Smooth muscle cell (in vitro differentiated cells): ENCODE data around the gene HOXA9. TPM values are rescaled to one million over a fixed set of nuclear protein-coding genes. Genes with fewer than 3 reads are reported as not detected.

Source experiments
- DNase-seq: peaks from one replicate; lab custom pipeline; 2025; ENCODE audit not compliant: unreplicated experiment; lab: John Stamatoyannopoulos, UW
- H2AFZ ChIP-seq: fragments of 200-600 bp; sonication (generic); 2 replicates; pipeline ENCODE4 v1.6.0; 2016; ENCODE audit warnings: antibody characterized with exemption, low read depth, mild to moderate bottlenecking
- H3F3A ChIP-seq: fragments of 200-600 bp; sonication (generic); 2 replicates; pipeline ENCODE4 v1.6.0; 2017; ENCODE audit warnings: antibody characterized with exemption, low read depth
- H3K27ac ChIP-seq: fragments of 200-600 bp; sonication (generic); 2 replicates; pipeline ENCODE4 v1.5.1; 2016; ENCODE audit warnings: low read depth, mild to moderate bottlenecking
- H3K27me3 ChIP-seq: fragments of 200-600 bp; sonication (generic); 2 replicates; pipeline ENCODE4 v1.6.1; 2016; ENCODE audit warnings: low read depth, mild to moderate bottlenecking
- H3K36me3 ChIP-seq: fragments of 200-600 bp; sonication (generic); 2 replicates; pipeline ENCODE4 v1.5.1; 2016; ENCODE audit warnings: low read depth
- H3K4me1 ChIP-seq: fragments of 200-600 bp; sonication (generic); 2 replicates; pipeline ENCODE4 v1.5.1; 2016; ENCODE audit warnings: low read depth
- H3K4me2 ChIP-seq: fragments of 200-600 bp; sonication (generic); 2 replicates; pipeline ENCODE4 v1.6.0; 2016; ENCODE audit warnings: mild to moderate bottlenecking
- H3K4me3 ChIP-seq: fragments of 200-600 bp; sonication (generic); 2 replicates; pipeline ENCODE4 v1.5.1; 2016; ENCODE audit warnings: mild to moderate bottlenecking
- H3K79me2 ChIP-seq: fragments of 200-600 bp; sonication (generic); 2 replicates; pipeline ENCODE4 v1.6.0; 2016; ENCODE audit warnings: low read depth, mild to moderate bottlenecking
- H3K9ac ChIP-seq: fragments of 200-600 bp; sonication (generic); 2 replicates; pipeline ENCODE4 v1.6.0; 2016; ENCODE audit warnings: low read depth
- H3K9me3 ChIP-seq: fragments of 200-600 bp; sonication (generic); replicated peaks from 2 replicates; pipeline ENCODE4 v1.5.1; 2016; ENCODE audit warnings: low read depth
- H4K20me1 ChIP-seq: fragments of 200-600 bp; sonication (generic); 2 replicates; pipeline ENCODE4 v1.6.0; 2016; ENCODE audit warnings: low read depth
- WGBS: methylation state at CpG from one replicate; pipeline ENCODE4 v1.1.7; 2016; ENCODE audit warnings: low lambda C conversion rate; 5-methylcytosine and 5-hydroxymethylcytosine counted together
- polyA plus RNA-seq: library from polyadenylated mRNA; unstranded; fragments of >200 nt; fragmentation: Nextera tagmentation; extraction: Ambion mirVana; gene quantifications from 2 replicates; pipeline ENCODE4 v1.2.1, GENCODE V29; 2016
- total RNA-seq: library from RNA; depleted of rRNA; stranded (reverse); fragments of >200 nt; gene quantifications from 2 replicates; pipeline ENCODE4 v1.2.3, GENCODE V29; 2014
- TF ChIP-seq, protein P1 (sequence below): fragments of 200-600 bp; sonication (generic); IDR thresholded peaks from 2 replicates; pipeline ENCODE4 v1.5.1; 2017; ENCODE audit warnings: borderline replicate concordance, mild to moderate bottlenecking, antibody characterized with exemption; ENCODE audit not compliant: insufficient read depth, poor library complexity, severe bottlenecking

HOXA9 gene
- total and polyA plus RNA-seq, 2 experiments from 2014 or later = 12.6 to 35.8 TPM

DNA sequence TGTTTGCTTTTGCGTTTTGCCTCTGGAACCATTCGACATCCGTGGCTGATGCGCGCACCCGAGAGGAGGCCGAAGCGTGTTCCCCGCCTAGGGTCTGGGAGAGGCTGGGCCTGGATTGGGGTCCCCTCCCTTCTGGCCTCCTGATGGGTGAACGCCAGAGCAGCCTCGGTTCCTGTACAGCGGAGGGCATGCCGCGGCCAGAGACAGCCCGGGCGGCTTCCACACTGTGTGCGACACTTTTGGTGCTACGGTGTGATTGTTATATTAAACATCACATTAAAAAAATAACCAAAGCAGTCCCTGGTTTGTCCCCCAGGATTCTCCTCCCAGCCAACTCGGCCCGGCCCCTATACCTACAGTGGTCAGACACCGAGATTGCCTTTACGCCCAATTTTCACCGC is 5.2 kb downstream of the HOXA9 start:
- H4K20me1 ChIP-seq = peaks cover 6% of the 10 kb centered on the region
- H3F3A ChIP-seq = no peaks in the 10 kb centered on the region
- H3K9ac ChIP-seq = no peak overlapping the region
- no peak overlapping the region for H3K27ac ChIP-seq
- no peak for DNase-seq
- peaks cover 3% of the 10 kb centered on the region for H3K4me1 ChIP-seq
- H3K9me3 ChIP-seq = no peaks in the 10 kb centered on the region
- peak overlapping the region; percentile 77 for H2AFZ ChIP-seq
- WGBS = 73% methylated on average over 23 of the region's 23 CpGs
- no peaks in the 10 kb centered on the region for H3K36me3 ChIP-seq
- peak overlapping the region; percentile 89 for H3K4me2 ChIP-seq
- peaks cover 34% of the 10 kb centered on the region for H3K79me2 ChIP-seq
- H3K4me3 ChIP-seq = peak overlapping the region; percentile 67
- H3K27me3 ChIP-seq = peaks cover 65% of the 10 kb centered on the region
- TF ChIP-seq, protein P1, sequence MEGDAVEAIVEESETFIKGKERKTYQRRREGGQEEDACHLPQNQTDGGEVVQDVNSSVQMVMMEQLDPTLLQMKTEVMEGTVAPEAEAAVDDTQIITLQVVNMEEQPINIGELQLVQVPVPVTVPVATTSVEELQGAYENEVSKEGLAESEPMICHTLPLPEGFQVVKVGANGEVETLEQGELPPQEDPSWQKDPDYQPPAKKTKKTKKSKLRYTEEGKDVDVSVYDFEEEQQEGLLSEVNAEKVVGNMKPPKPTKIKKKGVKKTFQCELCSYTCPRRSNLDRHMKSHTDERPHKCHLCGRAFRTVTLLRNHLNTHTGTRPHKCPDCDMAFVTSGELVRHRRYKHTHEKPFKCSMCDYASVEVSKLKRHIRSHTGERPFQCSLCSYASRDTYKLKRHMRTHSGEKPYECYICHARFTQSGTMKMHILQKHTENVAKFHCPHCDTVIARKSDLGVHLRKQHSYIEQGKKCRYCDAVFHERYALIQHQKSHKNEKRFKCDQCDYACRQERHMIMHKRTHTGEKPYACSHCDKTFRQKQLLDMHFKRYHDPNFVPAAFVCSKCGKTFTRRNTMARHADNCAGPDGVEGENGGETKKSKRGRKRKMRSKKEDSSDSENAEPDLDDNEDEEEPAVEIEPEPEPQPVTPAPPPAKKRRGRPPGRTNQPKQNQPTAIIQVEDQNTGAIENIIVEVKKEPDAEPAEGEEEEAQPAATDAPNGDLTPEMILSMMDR = no peak

DNA sequence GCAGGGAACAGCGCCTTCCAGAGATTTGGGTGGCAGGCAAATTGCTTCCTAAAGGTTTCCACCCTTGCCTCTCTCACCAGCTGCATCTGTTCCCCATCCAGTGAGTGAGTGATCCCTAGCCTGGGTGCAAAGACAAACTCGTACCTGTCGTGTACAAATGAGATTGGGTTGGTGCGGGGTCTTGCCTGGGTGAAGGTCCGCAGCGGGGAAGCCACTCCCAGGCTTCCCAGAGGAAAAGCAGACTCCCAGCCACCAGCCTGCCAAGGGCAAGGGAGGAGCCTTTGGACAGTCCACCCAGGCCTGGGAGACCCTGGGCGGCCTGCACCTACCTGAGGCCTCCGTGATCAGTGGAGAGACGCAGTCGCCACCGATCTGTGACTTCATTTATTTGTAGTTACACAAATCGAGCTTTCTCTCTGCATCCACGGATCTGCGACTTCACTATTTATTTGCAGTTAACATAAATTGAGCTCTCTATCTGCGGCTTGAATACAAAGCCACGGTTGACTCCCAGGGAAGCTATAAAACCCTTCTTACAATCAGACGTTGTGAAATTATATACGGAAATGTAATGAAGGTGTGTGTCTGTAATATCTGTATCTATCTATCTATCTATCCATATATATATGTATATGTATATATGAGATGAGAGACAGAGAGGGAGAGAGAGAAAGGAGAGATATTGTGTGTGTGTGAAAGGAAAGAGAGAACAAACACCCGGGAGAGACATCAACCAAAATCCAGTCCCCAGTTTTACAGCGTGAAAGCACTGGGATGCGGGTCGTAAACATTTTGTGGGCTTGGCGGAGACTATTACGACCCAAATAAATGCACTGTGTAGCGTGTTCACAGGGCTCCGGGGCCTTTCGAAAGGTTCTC is 5.8 kb downstream of the HOXA9 start:
- TF ChIP-seq, protein P1 = no peak
- Histone ChIP-seq H3K4me3 (no peak overlapping the region), H3K9ac (no peak overlapping the region), H3F3A (no peaks in the 10 kb centered on the region), H3K4me1 (peaks cover 3% of the 10 kb centered on the region), H2AFZ (no peak overlapping the region), H3K27me3 (peaks cover 65% of the 10 kb centered on the region), H3K79me2 (peaks cover 27% of the 10 kb centered on the region), H3K27ac (no peak overlapping the region), H3K36me3 (no peaks in the 10 kb centered on the region), H3K9me3 (no peaks in the 10 kb centered on the region), H4K20me1 (peaks cover 6% of the 10 kb centered on the region), H3K4me2 (peak overlapping the region; percentile 89)
- WGBS = 65% methylated on average over 27 of the region's 27 CpGs
- no peak for DNase-seq

DNA sequence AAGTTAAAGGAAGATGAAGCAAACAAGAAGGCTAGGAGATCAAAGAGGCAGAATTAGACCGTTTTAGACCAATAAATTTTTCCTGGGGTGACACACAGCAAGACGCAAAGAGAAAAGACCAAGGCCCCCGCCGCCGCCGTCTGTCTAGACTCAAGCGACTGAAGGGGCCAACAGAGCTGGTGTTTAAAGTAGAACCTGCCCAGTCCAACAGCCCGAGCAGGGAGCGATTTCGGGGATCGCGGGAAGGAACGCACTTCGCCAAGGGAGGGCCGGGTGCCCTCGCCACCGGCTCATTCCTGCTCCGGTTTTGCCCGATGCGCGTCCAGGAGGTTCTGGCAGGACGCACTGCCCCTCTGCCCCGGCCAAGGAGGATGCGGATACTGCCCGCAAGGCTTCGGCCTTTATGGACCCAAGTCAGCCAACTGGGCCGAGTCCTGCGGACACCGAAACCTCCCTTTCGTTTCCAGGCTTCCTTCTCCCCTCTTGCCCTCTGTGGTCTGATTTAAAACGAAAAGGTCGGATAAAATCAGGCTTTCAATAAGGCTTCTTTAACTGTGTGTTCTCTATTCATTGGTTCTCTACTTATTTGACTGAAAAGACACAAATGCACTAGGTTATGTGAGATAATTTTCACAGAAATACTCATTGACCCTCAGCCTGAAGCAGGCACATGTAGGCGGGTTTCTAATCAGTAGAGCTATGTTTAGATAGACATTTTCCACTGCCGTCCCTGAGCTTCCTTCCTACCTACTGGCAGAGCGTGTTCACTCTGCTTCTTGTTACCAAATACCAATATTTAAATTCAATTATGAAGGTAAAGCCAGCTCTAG is 6.7 kb downstream of the HOXA9 start:
- Histone ChIP-seq H3K79me2 (peaks cover 19% of the 10 kb centered on the region), H3K9ac (no peak overlapping the region), H4K20me1 (no peaks in the 10 kb centered on the region), H3K4me3 (no peak overlapping the region), H3K4me2 (no peak overlapping the region), H3K36me3 (no peaks in the 10 kb centered on the region), H2AFZ (no peak overlapping the region), H3K9me3 (no peaks in the 10 kb centered on the region), H3F3A (no peaks in the 10 kb centered on the region), H3K27ac (no peak overlapping the region), H3K4me1 (peaks cover 3% of the 10 kb centered on the region), H3K27me3 (peaks cover 69% of the 10 kb centered on the region)
- TF ChIP-seq, protein P1 = no peak
- DNase-seq = no peak
- WGBS = 60% methylated on average over 35 of the region's 35 CpGs
